Measurements from ENCODE around the gene UNC13B.
A peak's percentile ranks its signal among the peaks of the same experiment; 100 is the strongest.
"Not testable (repeated sequence)": the region's sequence is repeated elsewhere in the genome, so short reads cannot be mapped to it uniquely, and the experiment has no call there.

The UNC13B gene

GRCh38 chr9:35142037-35142436, 19.8 kb upstream of the UNC13B start:
- Histone ChIP-seq H3K9me3 (ENCODE audit: control insufficient read depth, insufficient read depth, low read depth, low read length) (no peaks in the 10 kb centered on the region), H3K27ac (ENCODE audit: extremely low read depth, low read depth, low read length) (no peak overlapping the region), H3K4me1 (ENCODE audit: control insufficient read depth, insufficient read depth, low read length) (no peaks in the 10 kb centered on the region), H3K4me3 (ENCODE audit: low read depth, low read length) (no peak overlapping the region), H3K36me3 (ENCODE audit: control insufficient read depth in 2 of 2, insufficient read depth in 1 of 2, low read length in 2 of 2) (no peaks in the 10 kb centered on the region)
- TF ChIP-seq, protein P1, sequence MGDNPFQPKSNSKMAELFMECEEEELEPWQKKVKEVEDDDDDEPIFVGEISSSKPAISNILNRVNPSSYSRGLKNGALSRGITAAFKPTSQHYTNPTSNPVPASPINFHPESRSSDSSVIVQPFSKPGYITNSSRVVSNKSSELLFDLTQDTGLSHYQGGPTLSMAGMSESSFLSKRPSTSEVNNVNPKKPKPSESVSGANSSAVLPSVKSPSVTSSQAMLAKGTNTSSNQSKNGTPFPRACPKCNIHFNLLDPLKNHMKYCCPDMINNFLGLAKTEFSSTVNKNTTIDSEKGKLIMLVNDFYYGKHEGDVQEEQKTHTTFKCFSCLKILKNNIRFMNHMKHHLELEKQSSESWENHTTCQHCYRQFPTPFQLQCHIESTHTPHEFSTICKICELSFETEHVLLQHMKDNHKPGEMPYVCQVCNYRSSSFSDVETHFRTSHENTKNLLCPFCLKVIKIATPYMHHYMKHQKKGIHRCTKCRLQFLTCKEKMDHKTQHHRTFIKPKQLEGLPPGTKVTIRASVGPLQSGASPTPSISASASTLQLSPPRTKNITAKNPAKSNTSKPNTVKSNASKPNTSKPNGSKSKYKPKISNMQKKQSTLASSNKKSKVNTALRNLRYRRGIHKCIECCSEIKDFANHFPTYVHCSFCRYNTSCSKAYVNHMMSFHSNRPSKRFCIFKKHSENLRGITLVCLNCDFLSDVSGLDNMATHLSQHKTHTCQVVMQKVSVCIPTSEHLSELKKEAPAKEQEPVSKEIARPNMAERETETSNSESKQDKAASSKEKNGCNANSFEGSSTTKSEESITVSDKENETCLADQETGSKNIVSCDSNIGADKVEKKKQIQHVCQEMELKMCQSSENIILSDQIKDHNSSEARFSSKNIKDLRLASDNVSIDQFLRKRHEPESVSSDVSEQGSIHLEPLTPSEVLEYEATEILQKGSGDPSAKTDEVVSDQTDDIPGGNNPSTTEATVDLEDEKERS (tag by site-specific recombination; IDR thresholded peaks at IDR 0.05), result 0 out of 2 replicates have a peak, but pooled peaks have one; percentile 23
- TF ChIP-seq GFI1B (tag by site-specific recombination; IDR thresholded peaks at IDR 0.05) (no peak), TRIM28 (IDR thresholded peaks at IDR 0.05; ENCODE audit: borderline replicate concordance, low read length) (peak; percentile 96; the same call in 1 of the 2 replicates), SCRT1 (tag by site-specific recombination; IDR thresholded peaks at IDR 0.05; ENCODE audit: borderline replicate concordance) (no peak), ZBTB8A (tag by site-specific recombination; IDR thresholded peaks at IDR 0.05) (no peak), SETDB1 (IDR thresholded peaks at IDR 0.05; ENCODE audit: insufficient read length, low read length) (peak; percentile 58), KLF9 (tag by site-specific recombination; IDR thresholded peaks at IDR 0.05; ENCODE audit: low read depth) (no peak), ZNF514 (tag by site-specific recombination; IDR thresholded peaks at IDR 0.05) (no peak)
- TF ChIP-seq, protein P2, sequence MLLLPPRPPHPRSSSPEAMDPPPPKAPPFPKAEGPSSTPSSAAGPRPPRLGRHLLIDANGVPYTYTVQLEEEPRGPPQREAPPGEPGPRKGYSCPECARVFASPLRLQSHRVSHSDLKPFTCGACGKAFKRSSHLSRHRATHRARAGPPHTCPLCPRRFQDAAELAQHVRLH (tag by site-specific recombination; IDR thresholded peaks at IDR 0.05), result no peak
- TF ChIP-seq, protein P3, sequence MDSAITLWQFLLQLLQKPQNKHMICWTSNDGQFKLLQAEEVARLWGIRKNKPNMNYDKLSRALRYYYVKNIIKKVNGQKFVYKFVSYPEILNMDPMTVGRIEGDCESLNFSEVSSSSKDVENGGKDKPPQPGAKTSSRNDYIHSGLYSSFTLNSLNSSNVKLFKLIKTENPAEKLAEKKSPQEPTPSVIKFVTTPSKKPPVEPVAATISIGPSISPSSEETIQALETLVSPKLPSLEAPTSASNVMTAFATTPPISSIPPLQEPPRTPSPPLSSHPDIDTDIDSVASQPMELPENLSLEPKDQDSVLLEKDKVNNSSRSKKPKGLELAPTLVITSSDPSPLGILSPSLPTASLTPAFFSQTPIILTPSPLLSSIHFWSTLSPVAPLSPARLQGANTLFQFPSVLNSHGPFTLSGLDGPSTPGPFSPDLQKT (IDR thresholded peaks at IDR 0.05; ENCODE audit: borderline replicate concordance, low read depth, low read length), result no peak
- ChIA-PET POLR2A (no interaction called here), CTCF (no interaction called here)

- POLR2A ChIA-PET; H3K4me3 ChIP-seq (ENCODE audit: low read depth, low read length); H3K36me3 ChIP-seq (ENCODE audit: control insufficient read depth in 2 of 2, insufficient read depth in 1 of 2, low read length in 2 of 2); H3K4me1 ChIP-seq (ENCODE audit: control insufficient read depth, insufficient read depth, low read length); CTCF ChIA-PET; H3K9me3 ChIP-seq (ENCODE audit: control insufficient read depth, insufficient read depth, low read depth, low read length); H3K27ac ChIP-seq (ENCODE audit: extremely low read depth, low read depth, low read length); TF ChIP-seq ZNF274 (tag by site-specific recombination; IDR thresholded peaks at IDR 0.05; ENCODE audit: borderline replicate concordance): not testable (repeated sequence)
- peak; percentile 83 for TF ChIP-seq SETDB1 (IDR thresholded peaks at IDR 0.05; ENCODE audit: insufficient read length, low read length)
- TF ChIP-seq ZNF274 (IDR thresholded peaks at IDR 0.05; ENCODE audit: low read length), result 0 out of 2 replicates have a peak, but pooled peaks have one; percentile 45
Measured at GRCh38 chr9:35147941-35148563, 13.8 kb upstream of the UNC13B start.

- ChIA-PET CTCF (no interaction called here), POLR2A (no interaction called here)
Measured at GRCh38 chr9:35152926-35153325, 8.9 kb upstream of the UNC13B start.

More at GRCh38 chr9:35152926-35153325, 8.9 kb upstream of the UNC13B start:
- H3K9me3 ChIP-seq (ENCODE audit: control insufficient read depth, insufficient read depth, low read depth, low read length), result no peaks in the 10 kb centered on the region
- TF ChIP-seq, protein P4, sequence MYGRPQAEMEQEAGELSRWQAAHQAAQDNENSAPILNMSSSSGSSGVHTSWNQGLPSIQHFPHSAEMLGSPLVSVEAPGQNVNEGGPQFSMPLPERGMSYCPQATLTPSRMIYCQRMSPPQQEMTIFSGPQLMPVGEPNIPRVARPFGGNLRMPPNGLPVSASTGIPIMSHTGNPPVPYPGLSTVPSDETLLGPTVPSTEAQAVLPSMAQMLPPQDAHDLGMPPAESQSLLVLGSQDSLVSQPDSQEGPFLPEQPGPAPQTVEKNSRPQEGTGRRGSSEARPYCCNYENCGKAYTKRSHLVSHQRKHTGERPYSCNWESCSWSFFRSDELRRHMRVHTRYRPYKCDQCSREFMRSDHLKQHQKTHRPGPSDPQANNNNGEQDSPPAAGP (tag by site-specific recombination; IDR thresholded peaks at IDR 0.05), result no peak
- TF ChIP-seq WT1 (tag by site-specific recombination; IDR thresholded peaks at IDR 0.05) (no peak), ZFHX2 (tag by site-specific recombination; conservative IDR thresholded peaks at IDR 0.05) (no peak), ZNF501 (tag by site-specific recombination; IDR thresholded peaks at IDR 0.05) (no peak), ZNF404 (tag by site-specific recombination; IDR thresholded peaks at IDR 0.05) (no peak), ZSCAN30 (tag by site-specific recombination; IDR thresholded peaks at IDR 0.05) (no peak), ZNF558 (tag by site-specific recombination; IDR thresholded peaks at IDR 0.05) (no peak), ZBTB26 (tag by site-specific recombination; optimal IDR thresholded peaks at IDR 0.05) (no peak), ZFP37 (tag by site-specific recombination; IDR thresholded peaks at IDR 0.05) (no peak), ZSCAN16 (tag by site-specific recombination; IDR thresholded peaks at IDR 0.05) (no peak), ZBTB20 (tag by site-specific recombination; IDR thresholded peaks at IDR 0.05) (no peak), ZFP3 (tag by site-specific recombination; IDR thresholded peaks at IDR 0.05; ENCODE audit: low read depth) (no peak), ZNF223 (tag by site-specific recombination; IDR thresholded peaks at IDR 0.05) (no peak)
- no peak overlapping the region for H3K27ac ChIP-seq (ENCODE audit: extremely low read depth, low read depth, low read length)
- H3K36me3 ChIP-seq (ENCODE audit: control insufficient read depth in 2 of 2, insufficient read depth in 1 of 2, low read length in 2 of 2), result no peaks in the 10 kb centered on the region
- H3K4me3 ChIP-seq (ENCODE audit: low read depth, low read length), result no peak overlapping the region
- no peaks in the 10 kb centered on the region for H3K4me1 ChIP-seq (ENCODE audit: control insufficient read depth, insufficient read depth, low read length)
